Spleen (tissue), 11 donors: ENCODE measurements around the gene FOXE1. TPM values are rescaled to one million over a fixed set of nuclear protein-coding genes. Genes with fewer than 3 reads are reported as not detected.

ENCODE experiments used
- DNase-seq: peaks from one replicate; pipeline ENCODE4 v3.0.0-alpha.2; 2020
- H3K27ac ChIP-seq, 8 donors: fragments of 200-600 bp; sonication (generic) in 7 of 8; 1 replicate in 4 of 8; 2 replicates in 4 of 8; pipeline versions ENCODE4 v1.5.0 to v1.8.0; 2016 to 2021; ENCODE audit warnings: inconsistent platforms in 4 of 8, mild to moderate bottlenecking in 4 of 8, moderate library complexity in 1 of 8
- H3K27me3 ChIP-seq, 7 donors: fragments of 200-600 bp; sonication (generic) in 6 of 7; replicated peaks in 1 of 7; 1 replicate in 4 of 7; 2 replicates in 3 of 7; pipeline versions ENCODE4 v1.5.0 to v1.8.0; 2016 to 2021; ENCODE audit warnings: inconsistent platforms in 3 of 7, mild to moderate bottlenecking in 1 of 7
- H3K36me3 ChIP-seq, 6 donors: fragments of 200-600 bp; sonication (generic) in 5 of 6; 1 replicate in 4 of 6; 2 replicates in 2 of 6; pipeline versions ENCODE4 v1.5.0 to v1.8.0; 2016 to 2021; ENCODE audit warnings: inconsistent platforms in 2 of 6
- H3K4me1 ChIP-seq, 6 donors: fragments of 200-600 bp; sonication (generic) in 5 of 6; 1 replicate in 3 of 6; 2 replicates in 3 of 6; pipeline versions ENCODE4 v1.5.0 to v1.8.0; 2016 to 2021; ENCODE audit warnings: inconsistent platforms in 3 of 6
- H3K4me3 ChIP-seq, 8 donors: fragments of 200-600 bp; sonication (generic) in 7 of 8; 1 replicate in 4 of 8; 2 replicates in 4 of 8; pipeline versions ENCODE4 v1.5.0 to v1.8.0; 2016 to 2021; ENCODE audit warnings: inconsistent platforms in 4 of 8, mild to moderate bottlenecking in 4 of 8, moderate library complexity in 2 of 8
- H3K9me3 ChIP-seq, 8 donors: fragments of 200-600 bp; sonication (generic) in 7 of 8; 1 replicate in 4 of 8; 2 replicates in 4 of 8; pipeline versions ENCODE4 v1.5.0 to v1.8.0; 2016 to 2021; ENCODE audit warnings: inconsistent platforms in 4 of 8
- POLR2A ChIP-seq, 3 donors: fragments of 450-650 bp; IDR thresholded peaks; one replicate each; pipeline ENCODE4 v1.5.1; 2017; ENCODE audit warnings: antibody characterized with exemption in 3 of 3, mild to moderate bottlenecking in 1 of 3
- POLR2AphosphoS5 ChIP-seq, 3 donors: sonication (generic); formaldehyde crosslinking; IDR thresholded peaks; one replicate each; pipeline ENCODE4 v1.5.1; 2017; ENCODE audit warnings: antibody characterized with exemption in 3 of 3
- WGBS, 5 donors: extraction: QIAGEN DNeasy Blood & Tissue Kit in 3 of 5; methylation state at CpG; one replicate each; pipeline versions ENCODE4 v1.1.5 to v1.1.7; 2013 to 2018; 5-methylcytosine and 5-hydroxymethylcytosine counted together
- intact Hi-C: fragments of 100-400 bp; cut with DNase I; formaldehyde crosslinking; loops from one replicate; pipeline ENCODE4 v1.15.0; 2023; ENCODE audit warnings: low total_unique reads
- polyA plus RNA-seq, 3 donors: library from polyadenylated mRNA; stranded (reverse); fragments of 200-250 nt; gene quantifications; one replicate each; pipeline ENCODE4 v1.2.1, GENCODE V29; 2013
- total RNA-seq, 7 donors: library from RNA; depleted of rRNA in 3 of 7; stranded (reverse); fragments of >200 nt in 3 of 7; fragmentation: NEBNext Ultra II Directional in 4 of 7; extraction: Animal tissue kit (Norgen Biotek cat#: 25700) in 4 of 7; gene quantifications; one replicate each; pipeline versions ENCODE4 v1.1.0 to v1.2.1, GENCODE V29; 2016 to 2021
- TF ChIP-seq, protein P1 (sequence below), 11 experiments: fragments of 200-600 bp in 7 of 11; fragments of 450-650 bp in 4 of 11; sonication (generic) in 4 of 11; IDR thresholded peaks in 8 of 11; conservative IDR thresholded peaks in 3 of 11; 1 replicate in 7 of 11; 2 replicates in 4 of 11; pipeline versions ENCODE4 v1.4.0 to v1.8.0; 2016 to 2021; ENCODE audit warnings: antibody characterized with exemption in 11 of 11, inconsistent platforms in 4 of 11, mild to moderate bottlenecking in 1 of 11
- donor health status: healthy with polysubstance abuse.
- donor health status: DM: no; HTN: no; CAD: no; lungs with moderate emphysema.
- donor health status: DM: no; HTN: no; CAD: no.
- donor health status: Bipolar disorder and iron deficiency.
- donor health status: healthy.
- donor health status: DM: no; HTN: no; CAD: no.
- donor health status: DM: yes; HTN: yes; CAD: no.

FOXE1 gene
- total and polyA plus RNA-seq, 10 donors, result 0.02 to 0.04 (median 0.03) TPM; not detected in 7

DNA sequence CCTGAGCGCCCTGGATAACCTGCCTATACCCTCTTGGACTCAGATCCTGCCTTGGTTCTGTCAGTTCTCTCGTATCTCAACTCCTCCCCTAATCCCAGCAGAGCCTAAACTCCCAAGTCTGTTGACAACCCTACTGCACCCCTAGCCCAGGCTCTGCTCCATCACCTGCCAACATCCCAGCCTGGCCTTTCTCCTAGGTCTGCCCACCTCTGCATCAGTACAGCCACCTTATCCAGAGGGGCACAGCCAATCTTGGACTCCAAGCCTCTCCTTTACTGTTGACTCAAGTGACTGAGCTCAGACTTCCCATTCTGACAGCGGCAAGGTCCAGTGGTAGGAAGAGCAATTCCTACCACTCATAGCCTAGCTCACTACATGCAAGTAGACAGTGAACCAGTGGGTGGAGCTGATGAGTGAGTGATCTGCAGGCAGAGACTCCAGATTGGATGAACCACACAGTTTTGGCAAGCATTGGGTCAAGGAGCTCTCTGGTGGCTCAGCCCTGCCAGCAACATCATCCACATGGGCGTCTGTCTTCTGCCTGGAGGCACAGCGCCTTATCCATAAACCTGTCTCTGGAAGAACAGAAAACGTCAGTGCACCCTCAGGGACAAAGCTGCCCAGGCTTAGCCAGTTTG, 42.8 kb downstream of the FOXE1 start:
- Histone ChIP-seq H3K9me3 (peaks cover 0 to 17% (median 11%) of the 10 kb centered on the region in 8 donors), H3K27me3 (no peaks in the 10 kb centered on the region), H3K4me1 (peaks cover 0 to 8% (median 0%) of the 10 kb centered on the region in 6 donors), H3K4me3 (no peak overlapping the region), H3K36me3 (peaks cover 0 to 53% (median 12%) of the 10 kb centered on the region in 6 donors), H3K27ac (no peak overlapping the region)
- 75 to 91% (median 84%) methylated on average over 6 of the region's 6 CpGs for WGBS, 5 donors
- intact Hi-C loops, result no loop called here
- TF ChIP-seq, protein P1, sequence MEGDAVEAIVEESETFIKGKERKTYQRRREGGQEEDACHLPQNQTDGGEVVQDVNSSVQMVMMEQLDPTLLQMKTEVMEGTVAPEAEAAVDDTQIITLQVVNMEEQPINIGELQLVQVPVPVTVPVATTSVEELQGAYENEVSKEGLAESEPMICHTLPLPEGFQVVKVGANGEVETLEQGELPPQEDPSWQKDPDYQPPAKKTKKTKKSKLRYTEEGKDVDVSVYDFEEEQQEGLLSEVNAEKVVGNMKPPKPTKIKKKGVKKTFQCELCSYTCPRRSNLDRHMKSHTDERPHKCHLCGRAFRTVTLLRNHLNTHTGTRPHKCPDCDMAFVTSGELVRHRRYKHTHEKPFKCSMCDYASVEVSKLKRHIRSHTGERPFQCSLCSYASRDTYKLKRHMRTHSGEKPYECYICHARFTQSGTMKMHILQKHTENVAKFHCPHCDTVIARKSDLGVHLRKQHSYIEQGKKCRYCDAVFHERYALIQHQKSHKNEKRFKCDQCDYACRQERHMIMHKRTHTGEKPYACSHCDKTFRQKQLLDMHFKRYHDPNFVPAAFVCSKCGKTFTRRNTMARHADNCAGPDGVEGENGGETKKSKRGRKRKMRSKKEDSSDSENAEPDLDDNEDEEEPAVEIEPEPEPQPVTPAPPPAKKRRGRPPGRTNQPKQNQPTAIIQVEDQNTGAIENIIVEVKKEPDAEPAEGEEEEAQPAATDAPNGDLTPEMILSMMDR (IDR thresholded peaks at IDR 0.05 in 8 of 11, conservative IDR thresholded peaks at IDR 0.05 in 3 of 11), result no peak
- no peak for TF ChIP-seq POLR2A (IDR thresholded peaks at IDR 0.05)
- TF ChIP-seq POLR2AphosphoS5 (IDR thresholded peaks at IDR 0.05), result peak in 1 of 3 donors; percentile 15
- DNase-seq, result no peak

DNA sequence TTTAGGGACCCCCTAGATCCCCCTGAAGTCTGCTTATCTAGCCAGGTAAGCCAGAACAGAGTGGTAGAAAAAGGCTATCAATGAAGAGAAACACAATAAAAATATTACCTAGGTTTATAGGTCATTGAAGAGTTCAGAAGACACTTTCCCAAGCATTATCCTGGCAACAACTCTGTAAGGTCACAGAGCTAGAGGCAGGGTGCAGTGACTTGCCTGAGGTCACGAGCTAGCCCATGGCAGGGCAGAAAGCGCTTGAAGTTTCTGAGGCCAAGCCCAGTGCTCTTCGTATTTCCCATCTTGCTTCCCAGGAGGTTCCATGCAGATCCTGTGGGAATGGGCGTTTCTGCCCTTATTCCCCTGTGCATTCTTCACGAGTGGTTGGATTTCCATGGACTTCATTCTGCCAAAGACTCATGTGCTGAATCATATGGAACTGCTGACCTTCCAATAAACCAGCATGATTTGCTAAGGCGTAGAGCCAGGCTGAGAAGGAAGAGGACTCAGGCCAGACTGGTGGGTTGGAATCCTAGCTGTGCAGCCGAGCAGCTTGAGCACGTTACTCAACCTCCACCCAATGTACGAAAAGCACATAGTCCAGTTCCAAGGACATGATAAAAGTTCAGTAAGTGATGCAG, 47.2 kb downstream of the FOXE1 start:
- Histone ChIP-seq H3K36me3 (peaks cover 0 to 79% (median 26%) of the 10 kb centered on the region in 6 donors), H3K4me3 (no peak overlapping the region), H3K9me3 (no peaks in the 10 kb centered on the region), H3K27ac (no peak overlapping the region), H3K27me3 (no peaks in the 10 kb centered on the region), H3K4me1 (peaks cover 0 to 52% (median 18%) of the 10 kb centered on the region in 6 donors)
- DNase-seq, result no peak
- intact Hi-C loops, result loop anchor here (2.0 kb wide), 1 partner anchor 189 kb away; no protein-coding TSS in a partner anchor
- 89 to 96% (median 92%) methylated on average over 8 to 9 of the region's 9 CpGs for WGBS, 5 donors
- no peak for TF ChIP-seq POLR2A (IDR thresholded peaks at IDR 0.05)

DNA sequence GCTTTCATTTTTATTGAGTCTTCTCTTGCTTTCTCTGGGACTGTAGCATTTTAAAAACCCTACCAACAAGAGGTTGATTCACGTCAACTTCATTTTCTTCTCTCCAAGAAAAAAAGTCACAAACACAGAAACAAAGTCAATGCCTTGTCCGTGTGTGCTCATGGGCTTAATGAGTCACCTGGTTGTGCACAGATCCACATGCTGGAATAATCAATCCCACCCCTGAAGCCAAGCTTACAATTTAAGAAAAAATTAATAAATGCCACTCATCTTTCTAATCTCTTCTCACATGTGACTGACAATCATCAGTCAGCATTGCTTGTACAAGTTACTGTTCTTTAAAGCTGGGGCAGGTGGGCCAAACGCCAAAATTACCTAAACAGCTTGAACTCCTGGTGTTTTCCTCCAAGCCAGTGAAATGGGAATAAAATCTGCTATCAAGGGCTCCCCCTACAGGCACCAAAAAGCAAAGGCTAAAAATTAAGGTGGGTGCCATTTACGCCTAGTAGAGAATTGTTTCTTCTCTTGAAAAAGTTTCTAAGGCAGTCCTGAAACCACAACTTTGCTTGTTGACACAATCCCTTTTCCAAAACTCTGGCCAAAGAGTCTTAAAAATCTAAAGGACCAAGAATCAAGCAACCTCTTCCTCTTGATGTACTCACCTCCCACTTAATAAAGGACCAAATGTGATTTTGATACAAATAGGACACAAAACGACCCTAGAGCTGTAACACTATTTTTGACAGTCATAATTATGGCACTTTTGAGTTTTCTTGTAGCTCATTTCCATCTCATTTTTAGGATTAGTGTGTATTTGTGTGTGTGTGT, 47.9 kb downstream of the FOXE1 start:
- no peak for DNase-seq
- no peaks in the 10 kb centered on the region for H3K9me3 ChIP-seq
- H3K4me1 ChIP-seq, result peaks cover 4 to 60% (median 25%) of the 10 kb centered on the region in 6 donors
- intact Hi-C loops, result loop anchor here (2.0 kb wide), 1 partner anchor 190 kb away; no protein-coding TSS in a partner anchor
- H3K36me3 ChIP-seq, result peaks cover 0 to 72% (median 22%) of the 10 kb centered on the region in 6 donors
- no peak overlapping the region for H3K4me3 ChIP-seq
- peak overlapping the region in 1 of 8 donors; percentile 96 for H3K27ac ChIP-seq
- TF ChIP-seq, protein P1 (IDR thresholded peaks at IDR 0.05 in 8 of 11, conservative IDR thresholded peaks at IDR 0.05 in 3 of 11), result peak; percentile 18 to 81 (median 70)
- no peak for TF ChIP-seq POLR2A (IDR thresholded peaks at IDR 0.05)
- WGBS, 5 donors, result 43 to 58% (median 50%) methylated on average over 5 of the region's 5 CpGs
- no peaks in the 10 kb centered on the region for H3K27me3 ChIP-seq

DNA sequence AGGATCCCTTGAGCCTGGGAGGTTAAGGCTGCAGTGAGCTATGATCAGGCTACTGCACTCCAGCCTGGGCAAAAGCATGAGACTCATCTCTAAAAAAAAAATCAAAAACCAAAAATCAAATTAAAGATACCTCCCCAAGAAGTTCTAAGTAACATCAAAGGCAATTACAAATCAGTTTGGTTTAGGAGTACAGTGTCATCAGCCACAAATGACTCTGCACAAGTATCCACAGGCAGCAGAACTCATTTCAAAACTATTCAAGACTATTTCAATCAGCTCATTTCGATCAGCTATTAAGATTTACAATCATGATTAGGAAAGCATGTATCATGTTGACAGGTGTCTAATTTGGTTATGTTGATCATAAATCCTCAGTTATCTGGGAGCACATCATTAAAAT, 50.2 kb downstream of the FOXE1 start:
- TF ChIP-seq POLR2AphosphoS5 (IDR thresholded peaks at IDR 0.05) (no peak), POLR2A (IDR thresholded peaks at IDR 0.05) (no peak)
- TF ChIP-seq, protein P1 (IDR thresholded peaks at IDR 0.05 in 8 of 11, conservative IDR thresholded peaks at IDR 0.05 in 3 of 11), result no peak
- Histone ChIP-seq H3K4me1 (peaks cover 18 to 82% (median 47%) of the 10 kb centered on the region in 6 donors), H3K4me3 (no peak overlapping the region), H3K9me3 (no peaks in the 10 kb centered on the region), H3K36me3 (peaks cover 0 to 63% (median 20%) of the 10 kb centered on the region in 6 donors), H3K27me3 (no peaks in the 10 kb centered on the region), H3K27ac (peak overlapping the region in 4 of 8 donors; percentile 11 to 96 (median 54))
- intact Hi-C loops, result no loop called here
- no peak for DNase-seq
- 55 to 88% (median 67%) methylated on average over 1 of the region's 1 CpG for WGBS, 5 donors
